Stimulated activated naive CD8-positive, alpha-beta T cell treated with anti-CD3 and anti-CD28 coated beads, Interleukin-15, Interleukin-2, amounts not matched to agents 100 ng/mL and 50 ng/mL, for 24 hours (primary cell): ENCODE measurements around the gene POLR1E.
A peak's percentile ranks its signal among the peaks of the same experiment; 100 is the strongest.
"Not testable (repeated sequence)": the region's sequence is repeated elsewhere in the genome, so short reads cannot be mapped to it uniquely, and the experiment has no call there.

ENCODE experiments used
- H3K27ac Mint-ChIP-seq: one replicate; pipeline ENCODE4 v1.8.0; 2021; ENCODE audit warnings: mild to moderate bottlenecking, mixed read lengths
- H3K27me3 Mint-ChIP-seq: one replicate; pipeline ENCODE4 v1.8.0; 2021; ENCODE audit warnings: mixed read lengths
- H3K36me3 Mint-ChIP-seq: one replicate; pipeline ENCODE4 v1.8.0; 2021; ENCODE audit warnings: low read depth, mixed read lengths
- H3K4me1 Mint-ChIP-seq: one replicate; pipeline ENCODE4 v1.8.0; 2021; ENCODE audit warnings: low read depth, mixed read lengths
- H3K4me3 Mint-ChIP-seq: one replicate; pipeline ENCODE4 v1.8.0; 2021; ENCODE audit warnings: mild to moderate bottlenecking, mixed read lengths
- H3K9me3 Mint-ChIP-seq: one replicate; pipeline ENCODE4 v1.8.0; 2021; ENCODE audit warnings: mixed read lengths

The POLR1E gene

GRCh38 chr9:37452611-37453010, 33.1 kb upstream of the POLR1E start:
- no peak overlapping the region for H3K4me3 Mint-ChIP-seq
- no peaks in the 10 kb centered on the region for H3K27me3 Mint-ChIP-seq
- peaks cover 19% of the 10 kb centered on the region for H3K36me3 Mint-ChIP-seq
- no peak overlapping the region for H3K27ac Mint-ChIP-seq
- peaks cover 34% of the 10 kb centered on the region for H3K4me1 Mint-ChIP-seq
- no peaks in the 10 kb centered on the region for H3K9me3 Mint-ChIP-seq

- Mint-ChIP-seq H3K9me3 (no peaks in the 10 kb centered on the region), H3K27ac (no peak overlapping the region), H3K4me3 (no peak overlapping the region), H3K36me3 (peaks cover 25% of the 10 kb centered on the region), H3K4me1 (peaks cover 36% of the 10 kb centered on the region), H3K27me3 (no peaks in the 10 kb centered on the region)
These were observed 31.9 kb upstream of the POLR1E start for GRCh38 chr9:37453827-37454226.

GRCh38 chr9:37454238-37454637, 31.5 kb upstream of the POLR1E start:
- Mint-ChIP-seq H3K27ac (no peak overlapping the region), H3K27me3 (no peaks in the 10 kb centered on the region), H3K36me3 (peaks cover 25% of the 10 kb centered on the region), H3K9me3 (no peaks in the 10 kb centered on the region), H3K4me1 (peaks cover 36% of the 10 kb centered on the region), H3K4me3 (no peak overlapping the region)

GRCh38 chr9:37455884-37456647, 29.7 kb upstream of the POLR1E start:
- Mint-ChIP-seq H3K9me3 (no peaks in the 10 kb centered on the region), H3K27me3 (no peaks in the 10 kb centered on the region), H3K4me1 (peaks cover 41% of the 10 kb centered on the region), H3K27ac (peak overlapping the region; percentile 56), H3K4me3 (no peak overlapping the region), H3K36me3 (peaks cover 14% of the 10 kb centered on the region)

GRCh38 chr9:37456817-37457216, 28.9 kb upstream of the POLR1E start:
- H3K27me3 Mint-ChIP-seq = no peaks in the 10 kb centered on the region
- H3K27ac Mint-ChIP-seq = no peak overlapping the region
- no peaks in the 10 kb centered on the region for H3K9me3 Mint-ChIP-seq
- H3K4me3 Mint-ChIP-seq = no peak overlapping the region
- peaks cover 14% of the 10 kb centered on the region for H3K36me3 Mint-ChIP-seq
- H3K4me1 Mint-ChIP-seq = peaks cover 47% of the 10 kb centered on the region

- Mint-ChIP-seq H3K9me3 (no peaks in the 10 kb centered on the region), H3K4me3 (peak overlapping the region; percentile 93), H3K27me3 (no peaks in the 10 kb centered on the region), H3K36me3 (peaks cover 14% of the 10 kb centered on the region), H3K4me1 (peaks cover 49% of the 10 kb centered on the region), H3K27ac (peak overlapping the region; percentile 97)
These were observed 21.7 kb upstream of the POLR1E start for GRCh38 chr9:37464006-37464405.

GRCh38 chr9:37464426-37465248, 21.1 kb upstream of the POLR1E start:
- H3K9me3 Mint-ChIP-seq = no peaks in the 10 kb centered on the region
- no peaks in the 10 kb centered on the region for H3K27me3 Mint-ChIP-seq
- peaks cover 14% of the 10 kb centered on the region for H3K36me3 Mint-ChIP-seq
- H3K27ac Mint-ChIP-seq = peak overlapping the region; percentile 97
- peaks cover 49% of the 10 kb centered on the region for H3K4me1 Mint-ChIP-seq
- H3K4me3 Mint-ChIP-seq = peak overlapping the region; percentile 93

GRCh38 chr9:37465249-37466036, 20.3 kb upstream of the POLR1E start, which contains the start of gene ZBTB5:
ZBTB5 (minus strand) TSS chr9:37465450; CDS start chr9:37442551, 22,899 bp downstream.
- peak within 1 kb of the TSS; percentile 93 for H3K4me3 Mint-ChIP-seq
- H3K36me3 Mint-ChIP-seq = peaks cover 14% of the 10 kb centered on the region
- H3K27ac Mint-ChIP-seq = peak within 1 kb of the TSS; percentile 97
- no peaks in the 10 kb centered on the region for H3K27me3 Mint-ChIP-seq
- H3K9me3 Mint-ChIP-seq = no peaks in the 10 kb centered on the region
- peaks cover 49% of the 10 kb centered on the region for H3K4me1 Mint-ChIP-seq

GRCh38 chr9:37466037-37466709, 19.6 kb upstream of the POLR1E start:
- peak overlapping the region; percentile 97 for H3K27ac Mint-ChIP-seq
- H3K4me1 Mint-ChIP-seq = peaks cover 42% of the 10 kb centered on the region
- H3K9me3 Mint-ChIP-seq = no peaks in the 10 kb centered on the region
- peak overlapping the region; percentile 93 for H3K4me3 Mint-ChIP-seq
- H3K27me3 Mint-ChIP-seq = no peaks in the 10 kb centered on the region
- H3K36me3 Mint-ChIP-seq = peaks cover 14% of the 10 kb centered on the region

- not testable (repeated sequence) for H3K36me3 Mint-ChIP-seq, H3K27me3 Mint-ChIP-seq, H3K4me3 Mint-ChIP-seq, H3K27ac Mint-ChIP-seq, H3K9me3 Mint-ChIP-seq
- peaks cover 38% of the 10 kb centered on the region for H3K4me1 Mint-ChIP-seq
These were observed 18.2 kb upstream of the POLR1E start for GRCh38 chr9:37467530-37467929.

- no peaks in the 10 kb centered on the region for H3K27me3 Mint-ChIP-seq
These were observed 17.1 kb upstream of the POLR1E start for GRCh38 chr9:37468620-37469019.

GRCh38 chr9:37471942-37472684, 13.6 kb upstream of the POLR1E start:
- peaks cover 8% of the 10 kb centered on the region for H3K4me1 Mint-ChIP-seq
- peak overlapping the region; percentile 75 for H3K4me3 Mint-ChIP-seq
- H3K27me3 Mint-ChIP-seq = peaks cover 1% of the 10 kb centered on the region
- peaks cover 6% of the 10 kb centered on the region for H3K9me3 Mint-ChIP-seq
- peak overlapping the region; percentile 72 for H3K27ac Mint-ChIP-seq
- H3K36me3 Mint-ChIP-seq = no peaks in the 10 kb centered on the region

More at GRCh38 chr9:37468620-37469019, 17.1 kb upstream of the POLR1E start:
- Mint-ChIP-seq H3K4me1 (peaks cover 27% of the 10 kb centered on the region), H3K36me3 (peaks cover 5% of the 10 kb centered on the region), H3K4me3 (no peak overlapping the region), H3K27ac (no peak overlapping the region), H3K9me3 (no peaks in the 10 kb centered on the region)

GRCh38 chr9:37473982-37474381, 11.8 kb upstream of the POLR1E start:
- not testable (repeated sequence) for H3K4me3 Mint-ChIP-seq, H3K9me3 Mint-ChIP-seq, H3K36me3 Mint-ChIP-seq, H3K27ac Mint-ChIP-seq, H3K4me1 Mint-ChIP-seq
- H3K27me3 Mint-ChIP-seq = peaks cover 16% of the 10 kb centered on the region

GRCh38 chr9:37474438-37474837, 11.3 kb upstream of the POLR1E start:
- peaks cover 6% of the 10 kb centered on the region for H3K9me3 Mint-ChIP-seq

More at GRCh38 chr9:37474438-37474837, 11.3 kb upstream of the POLR1E start:
- peaks cover 8% of the 10 kb centered on the region for H3K4me1 Mint-ChIP-seq
- H3K27me3 Mint-ChIP-seq = peaks cover 16% of the 10 kb centered on the region
- H3K4me3 Mint-ChIP-seq = no peak overlapping the region
- no peaks in the 10 kb centered on the region for H3K36me3 Mint-ChIP-seq
- H3K27ac Mint-ChIP-seq = no peak overlapping the region
